Activated CD8-positive, alpha-beta memory T cell treated with anti-CD3 and anti-CD28 coated beads, Interleukin-2, amount 50 U/mL, for 48 hours (primary cell): Measurements from ENCODE around the gene FAM162A.
A peak's percentile ranks its signal among the peaks of the same experiment; 100 is the strongest.

Source experiments
- DNase-seq: peaks from one replicate; pipeline ENCODE4 v3.0.0-alpha.2; 2020

FAM162A gene

GRCh38 chr3:122389197-122389596 is 5.2 kb downstream of the FAM162A start:
- DNase-seq: no peak

GRCh38 chr3:122389892-122390291 is 5.9 kb downstream of the FAM162A start:
- no peak for DNase-seq

- no peak for DNase-seq
Observed at GRCh38 chr3:122390665-122391064, 6.7 kb downstream of the FAM162A start.

GRCh38 chr3:122391681-122392446 is 7.9 kb downstream of the FAM162A start:
- DNase-seq: no peak

GRCh38 chr3:122392868-122393844 is 9.2 kb downstream of the FAM162A start:
- DNase-seq: no peak

- no peak for DNase-seq
Observed at GRCh38 chr3:122394173-122394572, 10.2 kb downstream of the FAM162A start.

- no peak for DNase-seq
Observed at GRCh38 chr3:122395582-122395981, 11.6 kb downstream of the FAM162A start.

- no peak for DNase-seq
Observed at GRCh38 chr3:122396511-122396910, 12.5 kb downstream of the FAM162A start.

GRCh38 chr3:122397201-122397600 is 13.2 kb downstream of the FAM162A start:
- no peak for DNase-seq

- no peak for DNase-seq
Observed at GRCh38 chr3:122398920-122399319, 14.9 kb downstream of the FAM162A start.

- DNase-seq: no peak
Observed at GRCh38 chr3:122403489-122403888, 19.5 kb downstream of the FAM162A start.

- no peak for DNase-seq
Observed at GRCh38 chr3:122405015-122405414, 21.0 kb downstream of the FAM162A start.

GRCh38 chr3:122406198-122406597 is 22.2 kb downstream of the FAM162A start:
- DNase-seq: no peak

- no peak for DNase-seq
Observed at GRCh38 chr3:122407946-122408345, 24.0 kb downstream of the FAM162A start.

GRCh38 chr3:122409446-122409845 is 25.5 kb downstream of the FAM162A start:
- no peak for DNase-seq

- no peak for DNase-seq
Observed at GRCh38 chr3:122410111-122410510, 26.1 kb downstream of the FAM162A start.

GRCh38 chr3:122410639-122411038 is 26.7 kb downstream of the FAM162A start:
- DNase-seq: no peak

GRCh38 chr3:122414391-122414790 is 30.4 kb downstream of the FAM162A start:
- no peak for DNase-seq

GRCh38 chr3:122415104-122415744 is 31.2 kb downstream of the FAM162A start:
- peak; percentile 72 for DNase-seq

GRCh38 chr3:122415762-122416654 is 32.0 kb downstream of the FAM162A start, which contains the start of gene WDR5B:
WDR5B (minus strand) TSS chr3:122416062; CDS start chr3:122415528, 534 bp downstream.
- DNase-seq: peak; percentile 99

GRCh38 chr3:122416966-122417365 is 33.0 kb downstream of the FAM162A start:
- no peak for DNase-seq

- DNase-seq: no peak
Observed at GRCh38 chr3:122421101-122421500, 37.1 kb downstream of the FAM162A start.
